DMS153 treated with DMSO at 0.1 percent for 48 hours (cell line): ENCODE results near the gene ARSK.

Experiments used
- DNase-seq: peaks from one replicate; lab custom pipeline; 2025; ENCODE audit not compliant: unreplicated experiment; lab: John Stamatoyannopoulos, UW

ARSK gene, protein sequence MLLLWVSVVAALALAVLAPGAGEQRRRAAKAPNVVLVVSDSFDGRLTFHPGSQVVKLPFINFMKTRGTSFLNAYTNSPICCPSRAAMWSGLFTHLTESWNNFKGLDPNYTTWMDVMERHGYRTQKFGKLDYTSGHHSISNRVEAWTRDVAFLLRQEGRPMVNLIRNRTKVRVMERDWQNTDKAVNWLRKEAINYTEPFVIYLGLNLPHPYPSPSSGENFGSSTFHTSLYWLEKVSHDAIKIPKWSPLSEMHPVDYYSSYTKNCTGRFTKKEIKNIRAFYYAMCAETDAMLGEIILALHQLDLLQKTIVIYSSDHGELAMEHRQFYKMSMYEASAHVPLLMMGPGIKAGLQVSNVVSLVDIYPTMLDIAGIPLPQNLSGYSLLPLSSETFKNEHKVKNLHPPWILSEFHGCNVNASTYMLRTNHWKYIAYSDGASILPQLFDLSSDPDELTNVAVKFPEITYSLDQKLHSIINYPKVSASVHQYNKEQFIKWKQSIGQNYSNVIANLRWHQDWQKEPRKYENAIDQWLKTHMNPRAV

DNA sequence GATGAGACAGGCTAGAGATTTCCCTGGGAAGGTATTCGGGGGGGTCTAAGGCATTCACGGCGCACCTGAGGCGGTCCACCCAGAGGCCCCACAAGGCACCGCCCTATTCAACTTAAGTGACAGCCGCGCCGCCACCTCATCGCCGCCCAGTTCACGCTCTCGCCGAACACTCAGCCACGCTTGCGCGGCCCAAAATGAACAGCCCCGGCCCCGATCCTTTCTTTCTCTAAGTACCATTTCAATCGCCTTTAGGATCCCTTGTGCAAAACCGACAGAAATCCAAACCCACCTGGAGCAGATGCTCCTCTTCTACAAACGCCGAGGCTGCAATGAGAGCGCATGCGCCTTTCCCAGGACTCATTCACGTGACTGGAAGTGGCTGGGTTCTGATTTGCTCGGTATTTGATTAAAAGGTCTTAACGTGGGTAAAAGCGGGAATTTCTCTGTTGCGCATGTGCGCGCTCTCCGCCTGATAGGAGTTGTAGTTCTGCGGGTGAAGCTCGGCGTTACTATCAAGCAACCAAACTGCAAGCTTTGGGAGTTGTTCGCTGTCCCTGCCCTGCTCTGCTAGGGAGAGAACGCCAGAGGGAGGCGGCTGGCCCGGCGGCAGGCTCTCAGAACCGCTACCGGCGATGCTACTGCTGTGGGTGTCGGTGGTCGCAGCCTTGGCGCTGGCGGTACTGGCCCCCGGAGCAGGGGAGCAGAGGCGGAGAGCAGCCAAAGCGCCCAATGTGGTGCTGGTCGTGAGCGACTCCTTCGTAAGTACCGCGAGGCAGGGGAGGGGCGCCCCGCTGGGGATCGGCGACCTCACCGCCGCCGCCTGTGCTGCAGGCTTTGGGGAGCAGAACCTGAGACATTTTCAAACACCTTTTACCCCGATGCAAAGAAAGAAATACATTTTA, at the start of gene ARSK, which contains the start of gene SKIC3:
ARSK (plus strand) TSS at position 455 of the 902 bp plus-strand sequence; CDS start at position 633, 178 bp downstream.
SKIC3 (minus strand) TSS at position 331 of the 902 bp plus-strand sequence. CDS start 7,827 bp downstream, outside the sequence.
- DNase-seq: peak; percentile 64

DNA sequence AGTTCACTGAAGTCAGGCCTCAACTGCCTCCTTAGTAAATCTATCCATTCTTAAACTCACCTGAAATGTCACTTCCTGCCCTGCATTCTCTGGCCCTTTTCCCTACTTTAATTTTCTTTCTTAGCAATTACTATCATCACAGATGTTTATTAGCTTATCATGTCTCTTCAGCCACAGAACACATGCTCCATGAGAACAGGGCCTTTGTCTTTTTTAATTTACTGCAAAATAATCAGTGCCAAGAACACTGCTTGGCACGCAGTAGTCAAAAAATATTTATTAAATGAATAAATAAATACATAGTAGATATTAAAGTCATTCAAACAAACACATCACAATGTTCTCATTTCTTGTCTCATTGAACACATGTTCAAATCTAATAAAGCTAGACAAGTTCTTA, 46.4 kb upstream of the ARSK start:
- no peak for DNase-seq

DNA sequence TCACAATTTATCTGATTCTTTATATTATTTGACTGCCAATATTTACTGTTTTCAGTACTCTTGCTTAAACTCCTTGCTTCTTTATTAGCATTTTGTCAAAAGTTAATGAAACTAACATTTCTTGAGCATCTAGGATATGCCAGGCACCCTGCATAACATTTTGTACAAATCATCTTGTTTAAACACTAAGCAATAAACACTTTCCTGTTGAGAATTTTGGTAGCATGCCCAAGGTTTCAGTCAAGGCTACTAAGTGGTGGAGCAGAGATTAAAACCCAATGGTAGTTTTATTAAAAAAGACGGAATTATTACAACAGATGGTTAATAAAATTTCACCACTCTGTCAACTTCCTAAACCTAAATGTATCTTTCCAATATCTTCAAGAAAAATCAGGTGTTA, 43.3 kb upstream of the ARSK start:
- DNase-seq: no peak

DNA sequence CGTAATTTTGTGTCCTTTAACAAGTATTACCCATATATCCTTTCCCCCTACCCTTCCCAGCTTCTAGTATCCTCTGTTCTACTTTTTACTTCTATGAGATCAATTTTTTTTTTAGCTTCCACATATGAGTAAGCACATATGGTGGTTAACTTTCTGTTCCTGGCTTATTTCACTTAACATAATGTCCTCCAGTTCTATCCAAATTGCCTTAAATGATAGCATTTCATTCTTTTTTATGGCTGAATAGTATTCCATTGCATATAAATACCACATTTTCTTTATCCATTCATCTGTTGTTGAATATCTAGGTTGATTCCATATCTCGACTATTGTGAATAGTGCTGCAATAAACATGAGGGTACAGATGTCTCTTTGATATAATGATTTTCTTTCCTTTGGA, 36.5 kb upstream of the ARSK start:
- DNase-seq: no peak

DNA sequence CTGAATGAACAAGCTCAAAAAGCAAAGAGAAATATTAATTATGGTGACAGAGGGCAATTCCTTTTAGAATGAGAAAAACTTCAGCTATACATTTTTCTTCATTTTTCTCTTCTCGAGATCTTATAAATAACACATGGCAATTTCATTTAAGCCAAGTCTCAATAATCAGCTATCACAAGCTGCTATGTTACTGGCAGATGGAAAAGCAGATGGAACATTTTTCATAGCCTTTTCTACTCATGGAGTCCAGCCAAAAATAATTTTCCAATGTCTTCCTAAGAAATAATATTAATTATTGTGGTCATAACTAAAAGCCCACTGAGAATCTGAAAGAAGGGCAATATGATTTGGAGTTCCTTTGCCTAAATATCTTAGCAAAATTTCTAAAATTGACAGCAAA, 35.8 kb upstream of the ARSK start:
- no peak for DNase-seq

DNA sequence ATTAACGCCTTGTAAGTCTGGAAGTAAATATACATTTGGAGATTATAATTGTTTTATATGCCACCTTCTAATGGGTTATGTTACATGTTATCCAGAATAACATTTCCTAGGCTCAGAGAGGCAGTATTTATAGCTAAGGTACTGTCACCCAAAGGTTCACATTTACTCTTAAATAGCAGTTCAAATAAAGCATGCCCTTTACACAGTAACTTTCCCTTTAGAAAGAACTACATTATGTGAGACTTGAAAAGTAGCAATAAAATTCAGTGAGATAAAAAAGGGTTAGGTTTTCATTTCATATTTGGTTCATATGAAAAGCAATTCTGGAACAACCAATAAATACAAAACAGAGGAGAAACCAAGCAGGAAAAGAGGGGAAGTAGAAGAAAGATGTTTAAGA, 35.2 kb upstream of the ARSK start:
- no peak for DNase-seq

DNA sequence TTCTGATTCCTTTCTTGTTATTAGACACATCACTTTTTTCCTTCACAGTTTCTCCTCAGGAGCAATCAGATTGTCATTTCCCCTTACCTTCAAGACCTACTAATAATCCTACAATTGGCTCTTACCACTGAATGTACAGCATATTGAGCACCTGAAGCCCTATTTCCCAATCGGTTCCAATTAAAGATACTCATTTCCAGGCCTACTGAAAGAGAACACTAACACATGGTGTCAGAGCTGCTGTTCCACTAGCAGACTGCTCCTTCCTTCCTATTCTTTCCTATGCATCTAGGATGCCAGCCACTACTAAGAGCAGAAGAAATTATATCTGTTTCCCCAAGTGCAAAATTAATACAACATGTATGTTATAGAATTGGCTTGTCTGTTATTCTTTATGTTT, 34.7 kb upstream of the ARSK start:
- DNase-seq: no peak

DNA sequence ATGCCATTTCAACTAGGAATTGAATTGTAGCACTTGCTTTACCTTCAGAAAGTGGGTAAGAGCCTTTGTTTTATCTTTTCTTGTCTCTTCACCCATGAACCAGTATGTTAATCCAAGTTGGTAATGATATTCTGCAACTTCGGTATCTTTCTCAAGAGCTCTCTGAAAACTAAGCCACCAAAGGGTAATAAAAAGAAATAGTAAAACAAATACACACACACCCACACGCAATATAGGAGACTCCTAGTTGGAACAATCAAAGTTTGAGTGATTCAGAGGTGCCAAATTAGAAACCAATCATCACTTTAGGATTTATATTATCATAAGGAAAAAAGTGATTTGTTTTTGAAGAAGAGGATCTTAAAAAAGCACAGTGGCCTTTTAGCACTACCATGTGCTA, 30.5 kb upstream of the ARSK start:
- DNase-seq: no peak

DNA sequence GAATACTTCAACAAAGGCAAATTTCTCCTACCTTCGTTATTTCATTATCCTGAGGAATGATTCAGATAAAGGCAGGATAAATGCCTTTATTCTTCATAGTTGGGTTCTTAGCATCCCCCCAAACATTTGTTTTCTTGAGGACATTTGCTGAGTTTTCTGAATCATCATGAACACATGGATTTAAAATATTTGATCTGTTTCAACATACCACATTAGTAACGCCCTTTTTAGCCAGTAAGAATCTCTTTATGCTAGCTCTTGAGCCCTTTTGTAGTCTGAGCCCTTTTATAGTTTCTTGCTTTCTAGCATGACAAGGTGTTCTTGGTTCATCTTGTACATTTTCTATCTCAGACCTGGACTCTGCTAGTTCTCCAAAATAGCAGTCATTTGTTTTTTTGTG, 28.0 kb upstream of the ARSK start:
- no peak for DNase-seq

DNA sequence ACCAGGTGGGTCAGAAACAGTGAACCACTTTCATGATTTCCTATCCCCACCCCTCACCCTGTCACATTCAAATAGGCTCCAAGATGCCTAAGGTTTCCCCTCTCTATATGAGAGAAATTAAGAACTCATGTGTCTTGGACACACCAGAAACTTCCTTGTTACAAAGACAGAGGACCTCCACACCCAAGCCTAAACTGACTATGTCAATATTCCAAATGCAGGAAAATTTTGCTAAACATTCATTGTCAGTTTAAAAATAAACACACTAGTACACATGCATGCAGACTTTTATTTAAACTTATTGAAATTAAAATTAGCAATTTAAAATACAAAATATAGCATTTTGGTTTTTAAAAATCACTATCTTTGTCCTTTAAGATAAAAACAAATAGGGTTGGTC, 26.3 kb upstream of the ARSK start:
- DNase-seq: no peak

DNA sequence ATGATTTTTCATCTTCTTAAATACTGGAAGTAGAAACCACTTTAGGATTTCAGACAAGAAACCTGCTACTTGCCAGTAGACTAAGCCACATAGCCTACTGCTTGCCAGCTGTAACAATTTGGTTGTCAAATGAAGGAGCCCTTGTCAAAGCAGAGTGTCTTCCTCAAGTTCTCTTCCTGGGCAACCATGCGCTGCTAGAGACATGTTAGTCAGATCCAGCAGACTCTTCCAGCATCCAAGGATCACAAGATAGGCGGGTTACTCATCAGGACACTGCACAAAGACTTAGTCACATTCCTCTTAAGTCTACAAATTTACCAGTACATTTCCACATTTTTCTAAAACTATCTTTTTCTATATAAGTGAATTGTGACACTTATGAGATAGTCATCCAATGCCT, 24.5 kb upstream of the ARSK start:
- DNase-seq: no peak

DNA sequence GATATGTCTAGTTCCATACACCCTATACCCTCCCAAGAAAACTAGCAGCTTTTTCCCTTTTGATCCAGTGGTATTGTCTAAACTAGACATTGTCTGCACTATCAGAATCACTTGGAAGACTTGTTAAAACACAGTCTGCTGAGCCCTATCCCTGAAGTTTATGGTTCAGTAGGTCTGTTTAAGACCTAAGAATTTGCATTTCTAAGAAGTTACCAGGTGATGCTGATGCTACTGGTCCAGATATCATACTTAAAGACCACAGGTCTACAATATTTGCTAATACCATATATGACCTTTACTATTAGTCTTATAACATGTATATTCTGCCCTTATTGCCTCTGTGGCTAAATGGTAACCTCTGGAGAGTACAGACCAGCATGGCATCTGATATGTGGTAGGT, 23.4 kb upstream of the ARSK start:
- no peak for DNase-seq

DNA sequence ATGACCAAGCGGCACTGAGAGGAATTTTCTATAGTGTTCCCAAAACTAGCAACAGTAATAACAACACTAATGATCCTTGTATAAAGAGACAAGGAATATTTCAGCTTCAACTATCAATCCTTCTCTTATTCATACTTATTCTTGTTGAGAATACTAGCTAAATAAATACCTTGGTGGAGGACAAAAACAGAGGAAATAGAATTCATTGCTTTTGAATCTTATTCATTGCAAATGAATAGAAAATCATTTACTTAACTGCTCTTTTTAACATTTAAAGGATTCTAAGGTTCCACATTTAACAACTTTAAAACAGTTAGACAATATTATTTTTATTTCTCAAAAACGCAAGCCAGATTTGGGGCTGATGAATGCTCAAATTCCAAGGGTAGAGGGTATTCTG, 22.5 kb upstream of the ARSK start:
- DNase-seq: no peak

DNA sequence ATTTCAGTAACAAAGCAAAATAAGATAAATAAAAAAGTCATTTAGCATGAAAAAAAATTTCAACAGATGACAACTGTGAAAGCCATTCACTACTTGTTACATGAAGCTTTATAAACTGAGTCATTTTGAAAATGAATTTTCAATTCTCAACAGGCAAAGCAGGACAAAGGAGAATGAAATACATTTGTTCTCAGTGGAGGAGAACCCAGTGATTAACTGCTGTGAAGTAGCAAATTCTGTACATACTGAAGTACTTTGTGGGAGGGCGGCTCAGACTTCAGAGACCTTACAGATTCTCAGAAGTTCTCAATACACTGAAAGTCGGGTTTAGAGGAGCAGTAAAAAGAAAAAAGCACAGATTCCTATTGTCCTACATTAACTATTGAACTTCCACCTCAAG, 21.8 kb upstream of the ARSK start:
- DNase-seq: no peak

DNA sequence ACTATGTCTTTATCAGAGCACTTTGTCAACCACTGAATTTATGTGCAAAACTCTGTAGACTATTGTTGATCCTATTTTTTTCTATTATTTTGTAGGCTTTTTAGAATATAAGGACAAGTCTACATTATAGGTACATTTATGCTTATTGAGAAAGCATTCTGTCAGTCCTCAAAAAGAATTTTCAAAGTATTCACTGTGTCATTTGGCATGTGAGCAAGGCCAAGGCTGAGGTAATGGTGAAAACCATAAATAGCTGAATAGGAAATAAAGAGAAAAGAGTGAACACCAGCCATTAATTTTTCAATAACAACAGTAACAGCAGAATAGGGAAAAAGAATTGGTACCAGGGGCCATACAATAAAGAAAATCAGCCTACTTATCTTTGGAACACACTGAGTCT, 21.1 kb upstream of the ARSK start:
- DNase-seq: no peak

DNA sequence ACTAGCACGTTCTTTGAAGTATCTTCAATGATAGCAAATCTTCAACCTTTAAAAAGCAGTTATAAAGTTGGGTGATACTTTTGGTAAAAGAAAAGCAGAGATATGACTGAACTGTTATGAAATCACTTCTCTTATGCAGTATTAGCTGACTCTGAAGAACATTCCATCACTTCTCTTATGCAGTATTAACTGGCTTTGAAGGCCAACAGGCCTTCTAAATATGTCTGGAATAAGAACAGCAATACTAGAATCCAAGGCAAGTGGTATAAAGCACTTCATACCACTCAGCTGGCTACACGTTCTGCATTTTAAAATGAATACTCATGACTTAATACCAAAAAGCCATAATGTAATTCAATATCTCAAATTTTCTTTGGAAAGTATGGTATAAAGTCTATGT, 17.4 kb upstream of the ARSK start:
- DNase-seq: no peak

DNA sequence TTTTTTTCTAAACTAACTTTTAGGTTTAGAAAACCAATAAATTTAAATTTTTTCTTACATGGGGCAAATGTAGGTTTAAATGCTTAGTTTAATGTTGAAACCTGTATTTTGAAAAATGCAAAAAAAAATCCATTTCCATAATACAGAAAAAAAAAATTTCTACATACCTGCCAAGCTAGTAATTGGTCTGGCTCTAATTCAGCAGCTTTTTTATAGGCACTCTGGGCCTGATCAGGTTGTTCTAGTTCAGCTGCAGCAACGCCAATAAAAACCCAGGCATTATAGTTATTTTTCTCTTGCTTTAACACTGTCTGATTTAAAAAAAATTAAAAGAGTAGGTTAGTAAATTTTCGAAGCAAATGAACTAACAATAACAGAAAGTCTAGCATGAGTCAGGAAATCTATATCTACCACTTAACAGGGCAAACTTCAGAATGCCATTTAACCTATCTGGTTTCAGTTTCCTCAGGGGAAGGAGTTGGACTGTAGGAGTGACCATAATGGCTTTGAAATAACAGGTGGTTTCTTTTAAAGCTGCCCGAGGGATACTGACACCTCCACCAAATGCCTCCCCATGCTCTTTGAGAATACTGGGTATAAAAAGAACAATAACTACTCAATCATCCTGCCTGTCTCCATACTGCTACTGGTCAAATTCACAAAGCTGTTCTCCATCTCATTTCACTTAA, 11.7 kb upstream of the ARSK start:
- DNase-seq: no peak

DNA sequence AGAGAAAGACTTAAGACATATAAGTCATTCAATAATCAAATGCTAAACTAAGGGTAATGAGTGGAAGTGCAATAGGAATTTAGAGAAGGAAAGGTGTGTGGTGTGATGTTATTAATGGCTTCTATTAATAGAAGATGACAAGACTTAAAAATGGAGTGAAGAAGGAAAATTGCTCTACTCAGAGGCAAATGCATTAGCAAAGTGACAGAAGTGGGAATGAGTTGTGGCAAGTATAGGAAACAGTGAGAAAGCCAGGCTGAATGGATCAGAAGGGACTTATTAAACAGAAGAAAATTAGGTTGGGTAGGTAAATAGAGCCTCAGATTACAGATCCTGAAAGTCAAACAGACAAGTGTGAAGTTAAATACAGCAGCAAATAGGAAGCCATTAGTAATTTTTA, 5.9 kb upstream of the ARSK start:
- no peak for DNase-seq

DNA sequence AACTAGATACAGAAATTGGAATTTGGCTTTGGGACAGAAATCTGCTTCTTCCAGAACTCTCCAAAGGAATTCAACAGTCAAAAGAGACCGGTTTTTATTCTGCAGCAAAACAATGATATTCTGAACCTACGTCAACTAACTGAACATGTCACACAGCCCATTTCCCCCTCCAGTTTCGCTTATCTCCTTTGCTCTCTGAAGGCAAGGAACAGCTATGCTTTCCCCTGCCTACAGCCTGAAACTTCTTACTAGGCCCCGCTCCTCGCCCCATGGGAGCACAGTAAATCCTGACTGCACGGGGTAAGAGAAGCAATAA, 612 bp upstream of the ARSK start:
- DNase-seq: no peak

DNA sequence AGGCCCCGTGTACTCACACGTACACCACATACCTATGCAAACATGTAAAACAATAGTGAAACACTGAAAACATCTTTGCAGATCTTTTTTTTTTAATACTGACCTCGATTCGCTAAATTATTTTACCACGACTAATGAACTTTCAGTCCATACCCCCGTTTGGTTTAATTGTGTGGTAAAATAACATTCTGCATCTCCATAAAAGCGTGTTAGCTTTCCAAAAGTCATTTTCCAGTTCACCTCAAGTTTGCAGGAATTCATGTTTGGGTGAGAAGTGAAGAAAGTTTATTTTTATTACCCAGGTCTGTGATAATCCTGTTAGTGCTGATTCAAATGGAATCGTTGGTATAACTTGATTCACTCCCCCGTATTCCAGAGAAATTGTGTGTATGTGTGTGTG, 652 bp downstream of the ARSK start:
- DNase-seq: no peak

DNA sequence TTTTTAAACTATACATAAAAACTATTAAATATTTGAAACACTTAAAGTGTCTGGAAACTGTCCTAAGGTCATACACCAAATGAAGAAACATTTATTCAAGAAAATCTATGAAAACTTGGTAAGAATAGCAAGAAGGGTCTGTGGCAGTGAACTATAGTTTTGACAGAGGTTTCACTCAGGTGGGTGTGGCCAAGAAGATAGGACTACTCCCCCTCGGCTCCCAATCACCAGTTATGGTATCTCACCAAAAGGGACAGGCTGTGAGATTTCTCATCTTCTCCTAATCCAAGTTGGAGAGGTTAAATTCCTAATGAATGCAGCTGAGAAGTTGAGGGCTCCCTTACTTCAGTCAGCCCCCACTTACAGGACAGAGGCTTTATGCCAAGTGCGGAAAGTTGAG, 2.9 kb downstream of the ARSK start:
- no peak for DNase-seq
